K562 (cell line): ENCODE results near the gene PHF20. TPM values are rescaled to one million over a fixed set of nuclear protein-coding genes. Genes with fewer than 3 reads are reported as not detected.

Source experiments
- ASH1L ChIP-seq: fragments of 450-650 bp; IDR thresholded peaks from 2 replicates; pipeline ENCODE4 v1.6.1; 2018; ENCODE audit warnings: borderline replicate concordance, mild to moderate bottlenecking, low read depth; ENCODE audit not compliant: partially characterized antibody
- CBFB ChIP-seq: sonication (generic); formaldehyde crosslinking; IDR thresholded peaks from 2 replicates; pipeline ENCODE4 v1.4.0; 2020; ENCODE audit warnings: mild to moderate bottlenecking, missing genetic modification reagents
- E2F1 ChIP-seq: sonication (generic); formaldehyde crosslinking; IDR thresholded peaks from 2 replicates; pipeline ENCODE4 v1.8.1; 2023; ENCODE audit warnings: mild to moderate bottlenecking, missing genetic modification reagents, moderate library complexity
- FOXP1 ChIP-seq: sonication (generic); formaldehyde crosslinking; IDR thresholded peaks from 2 replicates; pipeline ENCODE4 v1.8.0; 2022; ENCODE audit warnings: mild to moderate bottlenecking, missing genetic modification reagents
- GABPB1 ChIP-seq: sonication (generic); formaldehyde crosslinking; IDR thresholded peaks from 2 replicates; pipeline ENCODE4 v1.8.0; 2022; ENCODE audit warnings: mild to moderate bottlenecking, missing genetic modification reagents
- HDAC2 ChIP-seq: fragments of 450-650 bp; IDR thresholded peaks from 2 replicates; pipeline ENCODE4 v1.6.1; 2016; ENCODE audit warnings: mild to moderate bottlenecking
- HDGF ChIP-seq: fragments of 450-650 bp; IDR thresholded peaks from 2 replicates; pipeline ENCODE4 v1.6.1; 2016
- HOXB6 ChIP-seq: fragments of 250-450 bp; sonication (Bioruptor Pico); IDR thresholded peaks from 2 replicates; pipeline ENCODE4 v1.5.1; 2022; ENCODE audit warnings: mild to moderate bottlenecking, borderline replicate concordance
- KLF1 ChIP-seq: fragments of 450-650 bp; IDR thresholded peaks from 2 replicates; pipeline ENCODE4 v1.6.1; 2016; ENCODE audit warnings: missing genetic modification characterization, missing compliant biosample characterization
- MCM2 ChIP-seq: fragments of 450-650 bp; IDR thresholded peaks from 2 replicates; pipeline ENCODE4 v1.6.1; 2017; ENCODE audit warnings: low read depth, mild to moderate bottlenecking
- MED1 ChIP-seq: sonication (generic); formaldehyde crosslinking; IDR thresholded peaks from 2 replicates; pipeline ENCODE4 v1.8.1; 2023; ENCODE audit warnings: missing genetic modification reagents, borderline replicate concordance
- MEIS2 ChIP-seq: fragments of 450-650 bp; IDR thresholded peaks from 2 replicates; pipeline ENCODE4 v1.6.1; 2014; ENCODE audit warnings: mild to moderate bottlenecking; ENCODE audit not compliant: partially characterized antibody
- MXI1 ChIP-seq: IDR thresholded peaks from 2 replicates; pipeline ENCODE4 v1.6.1; 2011; ENCODE audit warnings: low read depth, mild to moderate bottlenecking, improper control_type of control experiment, low read length
- NELFE ChIP-seq: IDR thresholded peaks from 2 replicates; pipeline ENCODE4 v1.6.1; 2011; ENCODE audit warnings: mild to moderate bottlenecking; ENCODE audit not compliant: insufficient read depth, insufficient read length
- NR4A1 ChIP-seq, 2 experiments: fragments of 250-450 bp in 1 of 2; fragments of 450-650 bp in 1 of 2; sonication (Bioruptor Pico) in 1 of 2; IDR thresholded peaks; 2 replicates each; pipeline versions ENCODE4 v1.4.0 to v1.6.1; 2016 to 2020; ENCODE audit warnings: mild to moderate bottlenecking in 2 of 2, missing compliant biosample characterization in 1 of 2, missing genetic modification characterization in 1 of 2, moderate library complexity in 1 of 2
- RBM25 ChIP-seq: fragments of 200-400 bp; formaldehyde crosslinking; IDR thresholded peaks from 2 replicates; pipeline ENCODE4 v1.6.1; 2018; ENCODE audit warnings: low read length, low read depth, moderate library complexity; ENCODE audit not compliant: severe bottlenecking
- TCF3 ChIP-seq: sonication (generic); formaldehyde crosslinking; IDR thresholded peaks from 2 replicates; pipeline ENCODE4 v1.4.0; 2020; ENCODE audit warnings: mild to moderate bottlenecking, missing genetic modification reagents
- polyA plus RNA-seq, 8 experiments: library from polyadenylated mRNA; depleted of rRNA in 4 of 8; stranded (reverse) in 5 of 8; unstranded in 3 of 8; fragments of >200 nt; fragmentation: Nextera tagmentation in 2 of 8; fragmentation: Illumina TruSeq in 1 of 8; extraction: Ambion mirVana in 2 of 8; extraction: Trizol in 1 of 8; gene quantifications; 2 replicates each; pipeline versions ENCODE4 v1.2.1 to v1.2.3, GENCODE V29; 2011 to 2014; ENCODE audit warnings: inconsistent platforms in 1 of 8, missing spikeins in 1 of 8
- total RNA-seq, 7 experiments: library from RNA; depleted of rRNA in 6 of 7; stranded (reverse); fragments of >200 nt in 6 of 7; fragmentation: Illumina TruSeq in 2 of 7; extraction: Trizol in 2 of 7; gene quantifications; 2 replicates each; pipeline versions ENCODE4 v1.2.1 to v1.2.3, GENCODE V29; 2011 to 2021; ENCODE audit warnings: low replicate concordance in 1 of 7
- TF ChIP-seq, protein P1 (sequence below): IDR thresholded peaks from 2 replicates; pipeline ENCODE4 v1.6.1; 2012; ENCODE audit warnings: low read depth, low read length, improper control_type of control experiment, borderline replicate concordance
- TF ChIP-seq, protein P2 (sequence below): fragments of 450-650 bp; formaldehyde crosslinking; IDR thresholded peaks from 2 replicates; pipeline ENCODE4 v1.4.0; 2020; ENCODE audit warnings: mild to moderate bottlenecking, moderate library complexity

PHF20 gene
- total and polyA plus RNA-seq, 9 of the 15 experiments (the other 6 are each of a cell fraction or from before 2014, with no cell fraction given) = 49.9 to 196 (median 70.7) TPM

- TF ChIP-seq E2F1 (no peak), MXI1 (no peak), HDAC2 (peak; percentile 83), MED1 (no peak), FOXP1 (CRISPR knock-in tag) (no peak; the same call in none of the 2 replicates), MCM2 (no peak), NR4A1 (CRISPR knock-in tag; IDR thresholded peaks at IDR 0.05) (0 out of 2 replicates have a peak, but pooled peaks have one; percentile 29), NR4A1 (tag; IDR thresholded peaks at IDR 0.05) (0 out of 2 replicates have a peak, but pooled peaks have one; percentile 18), NELFE (no peak), KLF1 (tag) (peak; percentile 12; the same call in 1 of the 2 replicates), GABPB1 (CRISPR knock-in tag) (peak; percentile 99), ASH1L (no peak), HDGF (no peak), CBFB (CRISPR knock-in tag) (0 out of 2 replicates have a peak, but pooled peaks have one; percentile 7), MEIS2 (peak; percentile 61), RBM25 (no peak), TCF3 (CRISPR knock-in tag) (peak; percentile 49; the same call in 1 of the 2 replicates), HOXB6 (CRISPR knock-in tag) (no peak)
- TF ChIP-seq, protein P1, sequence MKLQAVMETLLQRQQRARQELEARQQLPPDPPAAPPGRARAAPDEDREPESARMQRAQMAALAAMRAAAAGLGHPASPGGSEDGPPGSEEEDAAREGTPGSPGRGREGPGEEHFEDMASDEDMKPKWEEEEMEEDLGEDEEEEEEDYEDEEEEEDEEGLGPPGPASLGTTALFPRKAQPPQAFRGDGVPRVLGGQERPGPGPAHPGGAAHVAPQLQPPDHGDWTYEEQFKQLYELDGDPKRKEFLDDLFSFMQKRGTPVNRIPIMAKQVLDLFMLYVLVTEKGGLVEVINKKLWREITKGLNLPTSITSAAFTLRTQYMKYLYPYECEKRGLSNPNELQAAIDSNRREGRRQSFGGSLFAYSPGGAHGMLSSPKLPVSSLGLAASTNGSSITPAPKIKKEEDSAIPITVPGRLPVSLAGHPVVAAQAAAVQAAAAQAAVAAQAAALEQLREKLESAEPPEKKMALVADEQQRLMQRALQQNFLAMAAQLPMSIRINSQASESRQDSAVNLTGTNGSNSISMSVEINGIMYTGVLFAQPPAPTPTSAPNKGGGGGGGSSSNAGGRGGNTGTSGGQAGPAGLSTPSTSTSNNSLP = 0 out of 2 replicates have a peak, but pooled peaks have one; percentile 32
- TF ChIP-seq, protein P2, sequence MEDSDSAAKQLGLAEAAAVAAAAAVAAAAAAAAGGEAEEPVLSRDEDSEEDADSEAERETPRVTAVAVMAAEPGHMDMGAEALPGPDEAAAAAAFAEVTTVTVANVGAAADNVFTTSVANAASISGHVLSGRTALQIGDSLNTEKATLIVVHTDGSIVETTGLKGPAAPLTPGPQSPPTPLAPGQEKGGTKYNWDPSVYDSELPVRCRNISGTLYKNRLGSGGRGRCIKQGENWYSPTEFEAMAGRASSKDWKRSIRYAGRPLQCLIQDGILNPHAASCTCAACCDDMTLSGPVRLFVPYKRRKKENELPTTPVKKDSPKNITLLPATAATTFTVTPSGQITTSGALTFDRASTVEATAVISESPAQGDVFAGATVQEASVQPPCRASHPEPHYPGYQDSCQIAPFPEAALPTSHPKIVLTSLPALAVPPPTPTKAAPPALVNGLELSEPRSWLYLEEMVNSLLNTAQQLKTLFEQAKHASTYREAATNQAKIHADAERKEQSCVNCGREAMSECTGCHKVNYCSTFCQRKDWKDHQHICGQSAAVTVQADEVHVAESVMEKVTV (CRISPR knock-in tag) = peak; percentile 46; the same call in 1 of the 2 replicates
Measured at GRCh38 chr20:35954200-35954906, 182.5 kb downstream of the PHF20 start, which contains the start of gene SCAND1 (continued).
